GM21367 (cell line): ENCODE measurements around the gene TEKT3.

Experiments used
- ATAC-seq: cut with Tn5 transposase; IDR thresholded peaks from one replicate; pipeline ENCODE4 v1.9.1; 2021; ENCODE audit not compliant: unreplicated experiment

Gene TEKT3

GRCh38 chr17:15341385-15341849 is at the start of gene TEKT3:
TSS of gene TEKT3 (minus strand) at chr17:15341597. CDS start at chr17:15331585, 10,012 bp downstream.
- ATAC-seq = no peak

- ATAC-seq = no peak
Measured at GRCh38 chr17:15388356-15389041, 47.1 kb upstream of the TEKT3 start.

- no peak for ATAC-seq
Measured at GRCh38 chr17:15386083-15386482, 44.7 kb upstream of the TEKT3 start.

GRCh38 chr17:15385305-15385704 is 43.9 kb upstream of the TEKT3 start:
- no peak for ATAC-seq

- ATAC-seq = no peak
Measured at GRCh38 chr17:15384142-15384787, 42.9 kb upstream of the TEKT3 start.

GRCh38 chr17:15382914-15383313 is 41.5 kb upstream of the TEKT3 start:
- no peak for ATAC-seq

- ATAC-seq = no peak
Measured at GRCh38 chr17:15381707-15382106, 40.3 kb upstream of the TEKT3 start.

GRCh38 chr17:15380446-15380845 is 39.0 kb upstream of the TEKT3 start:
- no peak for ATAC-seq

GRCh38 chr17:15379659-15380058 is 38.3 kb upstream of the TEKT3 start:
- no peak for ATAC-seq

GRCh38 chr17:15378243-15378642 is 36.8 kb upstream of the TEKT3 start:
- ATAC-seq = no peak

GRCh38 chr17:15377616-15378015 is 36.2 kb upstream of the TEKT3 start:
- ATAC-seq = no peak

- ATAC-seq = no peak
Measured at GRCh38 chr17:15377200-15377599, 35.8 kb upstream of the TEKT3 start.

- no peak for ATAC-seq
Measured at GRCh38 chr17:15371376-15372130, 30.2 kb upstream of the TEKT3 start.

GRCh38 chr17:15368600-15368999 is 27.2 kb upstream of the TEKT3 start:
- ATAC-seq = no peak

GRCh38 chr17:15366026-15366425 is 24.6 kb upstream of the TEKT3 start:
- no peak for ATAC-seq

- ATAC-seq = no peak
Measured at GRCh38 chr17:15364615-15365014, 23.2 kb upstream of the TEKT3 start.

- ATAC-seq = no peak
Measured at GRCh38 chr17:15363702-15364101, 22.3 kb upstream of the TEKT3 start.

GRCh38 chr17:15361592-15361991 is 20.2 kb upstream of the TEKT3 start:
- ATAC-seq = no peak

GRCh38 chr17:15361151-15361550 is 19.8 kb upstream of the TEKT3 start:
- no peak for ATAC-seq

- ATAC-seq = no peak
Measured at GRCh38 chr17:15354256-15354655, 12.9 kb upstream of the TEKT3 start.

GRCh38 chr17:15351925-15352324 is 10.5 kb upstream of the TEKT3 start:
- ATAC-seq = no peak

- ATAC-seq = no peak
Measured at GRCh38 chr17:15351478-15351840, 10.1 kb upstream of the TEKT3 start.
